GM12878 (cell line): ENCODE results near the gene MBOAT2. TPM values are rescaled to one million over a fixed set of nuclear protein-coding genes. Genes with fewer than 3 reads are reported as not detected.

ENCODE experiments used
- ATAC-seq: fragments of 200-7000 bp; cut with Tn5 transposase; 3 replicates; pipeline ENCODE4 v1.9.1; 2020; ENCODE audit warnings: mild to moderate bottlenecking, moderate library complexity
- BruUV-seq: library from RNA; stranded (reverse); fragments of 400-500 nt; replicated peaks from 2 replicates; lab custom pipeline; 2021; lab: Mats Ljungman, UMichigan
- CTCF ChIA-PET: fragments of 300-600 bp; sonication (Branson Sonifier 250); formaldehyde crosslinking; extraction: SDS; loops from one replicate; lab custom pipeline; 2021; ENCODE audit warnings: inconsistent platforms; lab: Yijun Ruan, JAX
- POLR2A ChIA-PET: fragments of 350-600 bp; formaldehyde crosslinking; extraction: SDS; loops from one replicate; lab custom pipeline; 2021; ENCODE audit warnings: inconsistent platforms; lab: Charles Lee
- RAD21 ChIA-PET: fragments of 300-600 bp; sonication (Branson Sonifier 250); formaldehyde crosslinking; loops from one replicate; lab custom pipeline; 2023; ENCODE audit warnings: antibody characterized with exemption; ENCODE audit not compliant: unreplicated experiment; lab: Charles Lee
- SMC1A ChIA-PET: fragments of 300-600 bp; sonication (Branson Sonifier 250); formaldehyde crosslinking; loops from one replicate; lab custom pipeline; 2023; ENCODE audit not compliant: unreplicated experiment, uncharacterized antibody; lab: Charles Lee
- DNase-seq: peaks from one replicate; pipeline ENCODE4 v3.0.0-alpha.2; 2011; ENCODE audit warnings: low read depth, low spot score
- FAIRE-seq: peaks from 3 replicates; lab custom pipeline; 2011; peaks lifted over from hg19 to GRCh38; lab: Jason Lieb, UNC
- H2AFZ ChIP-seq: 2 replicates; pipeline ENCODE4 v1.6.0; 2011; ENCODE audit warnings: low read depth, low read length, control low read depth; ENCODE audit not compliant: control insufficient read depth
- H3K27ac ChIP-seq: 2 replicates; pipeline ENCODE4 v1.5.1; 2011; ENCODE audit warnings: control low read depth; ENCODE audit not compliant: control insufficient read depth, insufficient read depth
- H3K27me3 ChIP-seq, 2 experiments: replicated peaks in 1 of 2; 2 replicates each; pipeline versions ENCODE4 v1.6.0 to v1.6.1; 2011; ENCODE audit warnings: low read length in 1 of 2; ENCODE audit not compliant: control insufficient read depth in 2 of 2, insufficient read depth in 2 of 2
- H3K36me3 ChIP-seq, 2 experiments: 2 replicates each; pipeline ENCODE4 v1.5.1; 2011; ENCODE audit warnings: low read length in 1 of 2; ENCODE audit not compliant: control insufficient read depth in 2 of 2, insufficient read depth in 2 of 2
- H3K4me1 ChIP-seq: 2 replicates; pipeline ENCODE4 v1.6.1; 2011; ENCODE audit warnings: mild to moderate bottlenecking, low read length, moderate library complexity, mixed read lengths; ENCODE audit not compliant: control insufficient read depth, insufficient read depth
- H3K4me2 ChIP-seq: 2 replicates; pipeline ENCODE4 v1.6.0; 2011; ENCODE audit warnings: control low read depth; ENCODE audit not compliant: control insufficient read depth, insufficient read depth
- H3K4me3 ChIP-seq: fragments of 200-600 bp; sonication (generic); 2 replicates; pipeline ENCODE4 v1.5.1; 2016
- H3K79me2 ChIP-seq: 2 replicates; pipeline ENCODE4 v1.6.0; 2011; ENCODE audit warnings: low read length; ENCODE audit not compliant: control insufficient read depth, insufficient read depth
- H3K9ac ChIP-seq: 2 replicates; pipeline ENCODE4 v1.8.0; 2011; ENCODE audit warnings: low read length, control low read depth, mixed read lengths; ENCODE audit not compliant: control insufficient read depth, insufficient read depth
- H3K9me3 ChIP-seq: replicated peaks from 3 replicates; pipeline ENCODE4 v1.5.1; 2011; ENCODE audit warnings: mild to moderate bottlenecking, low read length; ENCODE audit not compliant: control insufficient read depth, insufficient read depth
- H4K20me1 ChIP-seq: 2 replicates; pipeline ENCODE4 v1.6.0; 2011; ENCODE audit not compliant: control insufficient read depth, insufficient read depth
- CEBPB ChIP-seq, 2 experiments: fragments of 150-350 bp in 1 of 2; IDR thresholded peaks; 2 replicates each; pipeline ENCODE4 v1.6.1; 2012 to 2014; ENCODE audit warnings: low read depth in 2 of 2, low read length in 2 of 2, borderline replicate concordance in 1 of 2, inconsistent platforms in 1 of 2
- CTCF ChIP-seq, 3 experiments: IDR thresholded peaks in 2 of 3; conservative IDR thresholded peaks in 1 of 3; 2 replicates each; pipeline ENCODE4 v1.5.1; 2011; ENCODE audit warnings: low read depth in 3 of 3, low read length in 3 of 3, mild to moderate bottlenecking in 3 of 3, control low read depth in 2 of 3, moderate library complexity in 2 of 3, inconsistent platforms in 1 of 3, mixed read lengths in 1 of 3; ENCODE audit not compliant: control insufficient read depth in 2 of 3, insufficient read depth in 1 of 3; ENCODE audit errors: extremely low read depth in 1 of 3
- FOXK2 ChIP-seq: fragments of 450-650 bp; IDR thresholded peaks from 2 replicates; pipeline ENCODE4 v1.6.1; 2017; ENCODE audit warnings: mild to moderate bottlenecking, moderate library complexity
- HDGF ChIP-seq: fragments of 450-650 bp; IDR thresholded peaks from 2 replicates; pipeline ENCODE4 v1.6.1; 2016; ENCODE audit warnings: antibody characterized with exemption
- MEF2A ChIP-seq: IDR thresholded peaks from 2 replicates; pipeline ENCODE4 v1.6.1; 2011; ENCODE audit warnings: low read depth, mild to moderate bottlenecking, low read length, moderate library complexity; ENCODE audit not compliant: insufficient read depth
- MEF2B ChIP-seq: fragments of 450-650 bp; IDR thresholded peaks from 2 replicates; pipeline ENCODE4 v1.6.1; 2018; ENCODE audit warnings: mild to moderate bottlenecking, moderate library complexity; ENCODE audit not compliant: partially characterized antibody, poor library complexity, severe bottlenecking
- MTA2 ChIP-seq: fragments of 450-650 bp; IDR thresholded peaks from 2 replicates; pipeline ENCODE4 v1.6.1; 2016; ENCODE audit warnings: low read depth, mild to moderate bottlenecking, moderate library complexity
- NR2C1 ChIP-seq: fragments of 450-650 bp; IDR thresholded peaks from 2 replicates; pipeline ENCODE4 v1.6.1; 2017; ENCODE audit warnings: antibody characterized with exemption, mild to moderate bottlenecking, moderate library complexity
- RUNX3 ChIP-seq: IDR thresholded peaks from 2 replicates; pipeline ENCODE4 v1.6.1; 2012; ENCODE audit warnings: low read length, inconsistent platforms
- SMAD5 ChIP-seq: IDR thresholded peaks from 2 replicates; pipeline ENCODE4 v1.6.1; 2016; ENCODE audit warnings: antibody characterized with exemption, low read depth
- SMARCA5 ChIP-seq: fragments of 450-650 bp; IDR thresholded peaks from 2 replicates; pipeline ENCODE4 v1.6.1; 2017; ENCODE audit warnings: mild to moderate bottlenecking
- SMC3 ChIP-seq: IDR thresholded peaks from 2 replicates; pipeline ENCODE4 v1.6.1; 2011; ENCODE audit warnings: low read length, improper control_type of control experiment, borderline replicate concordance
- SRF ChIP-seq, 2 experiments: IDR thresholded peaks; 2 replicates each; pipeline ENCODE4 v1.6.1; 2011; ENCODE audit warnings: low read depth in 2 of 2, low read length in 2 of 2, mild to moderate bottlenecking in 1 of 2, moderate library complexity in 1 of 2
- WGBS: methylation state at CpG from one replicate; pipeline ENCODE4 v1.1.6; 2016; ENCODE audit warnings: low lambda C conversion rate; ENCODE audit not compliant: insufficient replicate concordance, insufficient coverage; ENCODE audit errors: missing lambda C conversion rate; 5-methylcytosine and 5-hydroxymethylcytosine counted together
- in situ Hi-C: fragments of 300-500 bp; cut with MboI; formaldehyde crosslinking; loops from 9 replicates; pipeline ENCODE4 v1.14.3; 2018; ENCODE audit warnings: mixed read lengths
- intact Hi-C: fragments of 100-400 bp; cut with micrococcal nuclease; formaldehyde crosslinking; loops from one replicate; pipeline ENCODE4 v1.14.2; 2022; ENCODE audit not compliant: unreplicated experiment
- polyA plus RNA-seq, 11 experiments: library from polyadenylated mRNA; depleted of rRNA in 4 of 11; unstranded in 6 of 11; stranded (reverse) in 5 of 11; fragments of >200 nt; fragmentation: Nextera tagmentation in 4 of 11; fragmentation: Illumina TruSeq in 1 of 11; extraction: Ambion mirVana in 4 of 11; extraction: Trizol in 1 of 11; gene quantifications; 1 replicate in 1 of 11; 2 replicates in 10 of 11; pipeline versions ENCODE4 v1.2.1 to v1.2.3, GENCODE V29; 2011 to 2016; ENCODE audit warnings: inconsistent platforms in 2 of 11, missing spikeins in 2 of 11, low read depth in 1 of 11
- total RNA-seq, 4 experiments: library from RNA; depleted of rRNA in 3 of 4; stranded (reverse); fragments of >200 nt in 3 of 4; fragmentation: Illumina TruSeq in 1 of 4; extraction: Trizol in 1 of 4; gene quantifications; 2 replicates each; pipeline versions ENCODE4 v1.2.1 to v1.2.3, GENCODE V29; 2013 to 2021

The MBOAT2 gene
- total and polyA plus RNA-seq, 10 of the 15 experiments (the other 5 are each of a cell fraction or from before 2014, with no cell fraction given), result 0.08 to 40.6 (median 1.8) TPM

- Histone ChIP-seq H3K4me2 (no peak overlapping the region), H4K20me1 (no peaks in the 10 kb centered on the region), H3K4me3 (no peak overlapping the region), H3K27ac (no peak overlapping the region), H3K79me2 (no peaks in the 10 kb centered on the region), H3K9me3 (no peaks in the 10 kb centered on the region), H3K36me3 (peaks cover 0 to 3% of the 10 kb centered on the region in 2 experiments; a peak in 2 of 4 replicates), H2AFZ (no peak overlapping the region), H3K27me3 (no peaks in the 10 kb centered on the region), H3K4me1 (no peaks in the 10 kb centered on the region), H3K9ac (no peak overlapping the region)
- WGBS, result 34% methylated on average over 8 of the region's 8 CpGs
- ChIA-PET CTCF (no interaction called here), RAD21 (no interaction called here), POLR2A (no interaction called here), SMC1A (no interaction called here)
- ATAC-seq, result no peak
- intact Hi-C loops (no loop called here), in situ Hi-C loops (no loop called here)
- no peak for DNase-seq
- TF ChIP-seq CEBPB (IDR thresholded peaks at IDR 0.05; ENCODE audit: borderline replicate concordance in 1 of 2, low read depth in 2 of 2, low read length in 2 of 2) (no peak), SRF (IDR thresholded peaks at IDR 0.05; ENCODE audit: low read depth in 2 of 2, low read length in 2 of 2) (no peak), CTCF (IDR thresholded peaks at IDR 0.05 in 2 of 3, conservative IDR thresholded peaks at IDR 0.05 in 1 of 3; ENCODE audit: control insufficient read depth in 2 of 3, extremely low read depth in 1 of 3, insufficient read depth in 1 of 3, low read depth in 3 of 3, low read length in 3 of 3) (no peak)
- BruUV-seq, result no TSS peak
- no peak for FAIRE-seq
These were observed 63.9 kb downstream of the MBOAT2 start for GRCh38 chr2:8939486-8940114.

- ChIA-PET POLR2A (interaction anchor here (0.5 kb wide), 1 partner anchor 1018 kb away, joined by 3 read pairs; no protein-coding TSS in a partner anchor), SMC1A (no interaction called here), RAD21 (no interaction called here), CTCF (no interaction called here)
- no peak for ATAC-seq
- no peak for DNase-seq
- peaks cover 0 to 3% of the 10 kb centered on the region in 2 experiments; a peak in 2 of 4 replicates for H3K36me3 ChIP-seq
- H3K79me2 ChIP-seq, result no peaks in the 10 kb centered on the region
- no peak overlapping the region for H3K27ac ChIP-seq
- no peak for FAIRE-seq
- 75% methylated on average over 19 of the region's 19 CpGs for whole genome bisulfite sequencing
- no peak for TF ChIP-seq RUNX3
- TF ChIP-seq NR2C1, result no peak
- no peak for TF ChIP-seq MEF2A
- no peak for TF ChIP-seq MEF2B
- no peak for TF ChIP-seq SMC3
- TF ChIP-seq MTA2, result no peak
- no peak for TF ChIP-seq HDGF
- TF ChIP-seq FOXK2, result no peak
- TF ChIP-seq SMAD5, result no peak
- no peak for TF ChIP-seq SMARCA5
- no peaks in the 10 kb centered on the region for H3K4me1 ChIP-seq
- no peak overlapping the region for H3K4me2 ChIP-seq
- H3K9me3 ChIP-seq, result no peaks in the 10 kb centered on the region
- H2AFZ ChIP-seq, result no peak overlapping the region
- no peaks in the 10 kb centered on the region for H3K27me3 ChIP-seq
- in situ Hi-C loops (no loop called here), intact Hi-C loops (no loop called here)
- no TSS peak for BruUV-seq
- no peak overlapping the region for H3K4me3 ChIP-seq
- H3K9ac ChIP-seq, result no peak overlapping the region
- H4K20me1 ChIP-seq, result no peaks in the 10 kb centered on the region
These were observed 65.1 kb downstream of the MBOAT2 start for GRCh38 chr2:8938384-8938783.
